Measurements from ENCODE around the gene OR8S1.
"Not testable (repeated sequence)": the region's sequence is repeated elsewhere in the genome, so short reads cannot be mapped to it uniquely, and the experiment has no call there.

OR8S1 gene

GRCh38 chr12:48525332-48525731 is at the start of gene OR8S1:
Gene OR8S1 (plus strand): TSS chr12:48525632. CDS start chr12:48525632, 0 bp downstream.
- TF ChIP-seq Cebpa-rat (IDR thresholded peaks at IDR 0.05) = no peak
- H3K27me3 ChIP-seq = no peaks in the 10 kb centered on the region
- no peak within 1 kb of the TSS for H3K4me3 ChIP-seq
- H3K9me3 ChIP-seq (replicated peaks in 1 of 11) = peaks cover 0 to 7% (median 0%) of the 10 kb centered on the region in 11 experiments; a peak in 5 of 22 replicates
- H3K4me1 ChIP-seq = no peaks in the 10 kb centered on the region
- no peak within 1 kb of the TSS for H3K27ac ChIP-seq
- H4K20me1 ChIP-seq = no peaks in the 10 kb centered on the region
- no peak within 1 kb of the TSS for H3K9ac ChIP-seq
- H3K36me3 ChIP-seq = no peaks in the 10 kb centered on the region
- no peak within 1 kb of the TSS for H3K4me2 ChIP-seq

GRCh38 chr12:48482198-48482597 is 43.2 kb upstream of the OR8S1 start, which contains the start of gene C12orf54:
Gene C12orf54 (plus strand): TSS chr12:48482498. CDS start chr12:48483297, 799 bp downstream.
- Histone ChIP-seq H3K27me3 (no peaks in the 10 kb centered on the region), H4K20me1 (no peaks in the 10 kb centered on the region)
- no peak for TF ChIP-seq Cebpa-rat (IDR thresholded peaks at IDR 0.05)

GRCh38 chr12:48482930-48483329 is 42.5 kb upstream of the OR8S1 start:
- H3K9me3 ChIP-seq (replicated peaks in 1 of 11) = peaks cover 0 to 6% (median 0%) of the 10 kb centered on the region in 11 experiments; a peak in 5 of 22 replicates
- H3K36me3 ChIP-seq = no peaks in the 10 kb centered on the region
- H3K27ac ChIP-seq = no peak overlapping the region
- TF ChIP-seq Cebpa-rat (IDR thresholded peaks at IDR 0.05) = no peak
- no peaks in the 10 kb centered on the region for H3K27me3 ChIP-seq
- no peaks in the 10 kb centered on the region for H3K4me1 ChIP-seq
- no peak overlapping the region for H3K9ac ChIP-seq
- H4K20me1 ChIP-seq = no peaks in the 10 kb centered on the region
- H3K4me2 ChIP-seq = no peak overlapping the region
- no peak overlapping the region for H3K4me3 ChIP-seq

More at GRCh38 chr12:48482198-48482597, 43.2 kb upstream of the OR8S1 start, which contains the start of gene C12orf54:
- H3K4me1 ChIP-seq = no peaks in the 10 kb centered on the region
- H3K4me2 ChIP-seq = no peak within 1 kb of the TSS
- peaks cover 0 to 6% (median 0%) of the 10 kb centered on the region in 11 experiments; a peak in 5 of 22 replicates for H3K9me3 ChIP-seq (replicated peaks in 1 of 11)
- no peak within 1 kb of the TSS for H3K4me3 ChIP-seq
- no peaks in the 10 kb centered on the region for H3K36me3 ChIP-seq
- H3K27ac ChIP-seq = no peak within 1 kb of the TSS
- H3K9ac ChIP-seq = no peak within 1 kb of the TSS

GRCh38 chr12:48486261-48486660 is 39.2 kb upstream of the OR8S1 start:
- TF ChIP-seq Cebpa-rat (IDR thresholded peaks at IDR 0.05) = no peak
- H3K9ac ChIP-seq = no peak overlapping the region
- H4K20me1 ChIP-seq = no peaks in the 10 kb centered on the region
- H3K4me1 ChIP-seq = no peaks in the 10 kb centered on the region
- H3K4me2 ChIP-seq = no peak overlapping the region
- no peak overlapping the region for H3K27ac ChIP-seq
- H3K36me3 ChIP-seq = no peaks in the 10 kb centered on the region
- no peaks in the 10 kb centered on the region for H3K9me3 ChIP-seq (replicated peaks in 1 of 11)
- no peaks in the 10 kb centered on the region for H3K27me3 ChIP-seq
- H3K4me3 ChIP-seq = no peak overlapping the region

GRCh38 chr12:48486679-48487078 is 38.8 kb upstream of the OR8S1 start:
- no peaks in the 10 kb centered on the region for H3K36me3 ChIP-seq
- no peak overlapping the region for H3K27ac ChIP-seq
- TF ChIP-seq Cebpa-rat (IDR thresholded peaks at IDR 0.05) = no peak
- no peak overlapping the region for H3K4me2 ChIP-seq
- no peaks in the 10 kb centered on the region for H4K20me1 ChIP-seq
- H3K9me3 ChIP-seq (replicated peaks in 1 of 11) = no peaks in the 10 kb centered on the region
- H3K4me3 ChIP-seq = no peak overlapping the region
- H3K9ac ChIP-seq = no peak overlapping the region
- no peaks in the 10 kb centered on the region for H3K27me3 ChIP-seq
- no peaks in the 10 kb centered on the region for H3K4me1 ChIP-seq

- Histone ChIP-seq H4K20me1 (no peaks in the 10 kb centered on the region), H3K9ac (no peak overlapping the region), H3K4me1 (no peaks in the 10 kb centered on the region), H3K36me3 (no peaks in the 10 kb centered on the region), H3K4me2 (no peak overlapping the region), H3K27me3 (no peaks in the 10 kb centered on the region), H3K9me3 (replicated peaks in 1 of 11) (no peaks in the 10 kb centered on the region), H3K27ac (no peak overlapping the region), H3K4me3 (no peak overlapping the region)
- TF ChIP-seq Cebpa-rat (IDR thresholded peaks at IDR 0.05) = no peak
These were observed 36.4 kb upstream of the OR8S1 start for GRCh38 chr12:48489012-48489411.

GRCh38 chr12:48489456-48489855 is 36.0 kb upstream of the OR8S1 start:
- H4K20me1 ChIP-seq; H3K4me1 ChIP-seq; H3K36me3 ChIP-seq; H3K27ac ChIP-seq; H3K9me3 ChIP-seq (replicated peaks in 1 of 11); H3K27me3 ChIP-seq; H3K4me3 ChIP-seq; H3K4me2 ChIP-seq; H3K9ac ChIP-seq: not testable (repeated sequence)

GRCh38 chr12:48500281-48500680 is 25.2 kb upstream of the OR8S1 start:
- not testable (repeated sequence) for H3K4me2 ChIP-seq, H3K36me3 ChIP-seq, H3K27ac ChIP-seq, H3K4me3 ChIP-seq, H3K27me3 ChIP-seq, H3K9ac ChIP-seq, H3K4me1 ChIP-seq, H4K20me1 ChIP-seq
- H3K9me3 ChIP-seq (replicated peaks in 1 of 11) = peaks cover 0 to 23% (median 6%) of the 10 kb centered on the region in 11 experiments; a peak in 11 of 22 replicates

- H3K27me3 ChIP-seq, H3K27ac ChIP-seq, H4K20me1 ChIP-seq, H3K36me3 ChIP-seq, H3K9ac ChIP-seq, H3K4me1 ChIP-seq, H3K4me3 ChIP-seq, H3K4me2 ChIP-seq: not testable (repeated sequence)
- peaks cover 29 to 46% (median 35%) of the 10 kb centered on the region in 11 experiments for H3K9me3 ChIP-seq (replicated peaks in 1 of 11)
These were observed 18.6 kb upstream of the OR8S1 start for GRCh38 chr12:48506836-48507235.

GRCh38 chr12:48508987-48509386 is 16.4 kb upstream of the OR8S1 start:
- no peak overlapping the region for H3K4me2 ChIP-seq
- no peak overlapping the region for H3K27ac ChIP-seq
- peaks cover 39 to 55% (median 47%) of the 10 kb centered on the region in 11 experiments for H3K9me3 ChIP-seq (replicated peaks in 1 of 11)
- H4K20me1 ChIP-seq = no peaks in the 10 kb centered on the region
- no peak overlapping the region for H3K9ac ChIP-seq
- no peak overlapping the region for H3K4me3 ChIP-seq
- no peaks in the 10 kb centered on the region for H3K27me3 ChIP-seq
- H3K36me3 ChIP-seq = no peaks in the 10 kb centered on the region
- TF ChIP-seq Cebpa-rat (IDR thresholded peaks at IDR 0.05) = no peak
- H3K4me1 ChIP-seq = no peaks in the 10 kb centered on the region

Data from BLaER1 treated with 17β-estradiol and CSF1 and Interleukin-3, amounts not matched to agents 10 nM and 100 nM (cell line).